GM19455 (cell line): ENCODE data around the gene TECTA.
A peak's percentile ranks its signal among the peaks of the same experiment; 100 is the strongest.

ENCODE experiments used
- ATAC-seq: cut with Tn5 transposase; IDR thresholded peaks from one replicate; pipeline ENCODE4 v1.9.1; 2021; ENCODE audit not compliant: unreplicated experiment

Gene TECTA

GRCh38 chr11:121100943-121101342 lies at the start of gene TECTA:
Gene TECTA (plus strand): TSS chr11:121101243. CDS start chr11:121102666, 1,423 bp downstream.
- ATAC-seq = no peak

GRCh38 chr11:121053244-121053643 lies 47.8 kb upstream of the TECTA start:
- ATAC-seq = no peak

- ATAC-seq = no peak
These were observed 46.8 kb upstream of the TECTA start for GRCh38 chr11:121054266-121054665.

GRCh38 chr11:121055076-121055475 lies 46.0 kb upstream of the TECTA start:
- ATAC-seq = no peak

DNA sequence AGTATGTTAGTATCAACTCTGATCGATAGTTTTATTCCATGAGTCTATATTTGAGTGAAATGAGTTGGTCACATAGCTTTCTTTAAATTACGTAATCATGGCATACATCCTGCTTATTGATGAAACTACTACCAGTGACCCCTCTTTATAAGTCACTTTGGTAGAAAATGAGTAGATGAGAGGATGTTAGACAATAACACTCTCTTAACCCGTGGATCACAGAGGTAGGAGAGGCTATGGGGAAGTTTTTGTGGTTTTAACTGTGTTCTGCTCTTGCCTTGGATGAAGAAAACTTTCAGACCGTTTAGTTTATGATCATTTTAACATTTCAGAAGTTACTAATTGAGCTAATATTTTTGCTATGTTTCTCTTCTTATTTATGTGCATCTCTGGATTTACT lies 43.1 kb upstream of the TECTA start:
- ATAC-seq = no peak

- no peak for ATAC-seq
These were observed 42.1 kb upstream of the TECTA start for GRCh38 chr11:121058941-121059340.

- peak; percentile 100 for ATAC-seq
These were observed 41.4 kb upstream of the TECTA start for GRCh38 chr11:121059605-121060004.

GRCh38 chr11:121063728-121064127 lies 37.3 kb upstream of the TECTA start:
- no peak for ATAC-seq

DNA sequence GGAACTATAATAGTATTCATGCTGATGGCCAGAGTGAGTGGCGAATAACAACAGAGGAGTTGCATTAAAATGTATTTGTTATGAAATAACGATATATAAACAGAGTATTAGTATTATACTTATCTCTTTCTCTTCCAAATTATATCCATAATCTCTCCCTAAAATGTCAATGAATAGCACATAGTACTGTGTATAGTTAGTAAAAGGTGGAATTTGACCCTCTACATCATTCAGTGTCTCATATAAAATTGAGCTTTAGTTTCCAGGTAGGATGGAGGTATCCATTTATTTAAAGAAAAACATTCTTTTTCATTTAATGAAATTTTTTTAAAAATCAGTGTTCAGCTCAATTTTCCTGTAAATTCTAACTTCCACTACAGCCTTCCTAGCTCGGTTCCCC lies 34.4 kb upstream of the TECTA start:
- ATAC-seq = no peak

DNA sequence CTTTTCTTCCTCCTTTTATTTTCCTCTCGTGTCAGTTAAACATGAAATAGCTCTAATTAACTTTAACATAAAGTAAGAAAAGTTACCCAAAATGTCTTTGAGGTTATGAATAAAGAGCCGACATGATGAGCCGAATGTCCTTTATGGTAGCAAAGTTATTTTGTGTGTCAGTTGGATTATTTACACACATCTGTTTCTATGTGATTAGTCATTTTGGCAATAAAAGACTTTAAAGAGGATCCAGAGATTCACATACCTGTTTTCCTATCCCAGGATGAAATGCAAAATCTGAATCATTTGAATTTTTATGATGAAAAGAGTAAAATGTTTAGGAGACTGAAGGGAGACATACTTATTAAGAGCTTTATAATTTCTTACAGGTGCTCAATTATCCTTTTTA lies 34.0 kb upstream of the TECTA start:
- no peak for ATAC-seq

GRCh38 chr11:121067453-121067852 lies 33.6 kb upstream of the TECTA start:
- no peak for ATAC-seq

- no peak for ATAC-seq
These were observed 32.9 kb upstream of the TECTA start for GRCh38 chr11:121067962-121068647.

- ATAC-seq = no peak
These were observed 32.3 kb upstream of the TECTA start for GRCh38 chr11:121068787-121069186.

DNA sequence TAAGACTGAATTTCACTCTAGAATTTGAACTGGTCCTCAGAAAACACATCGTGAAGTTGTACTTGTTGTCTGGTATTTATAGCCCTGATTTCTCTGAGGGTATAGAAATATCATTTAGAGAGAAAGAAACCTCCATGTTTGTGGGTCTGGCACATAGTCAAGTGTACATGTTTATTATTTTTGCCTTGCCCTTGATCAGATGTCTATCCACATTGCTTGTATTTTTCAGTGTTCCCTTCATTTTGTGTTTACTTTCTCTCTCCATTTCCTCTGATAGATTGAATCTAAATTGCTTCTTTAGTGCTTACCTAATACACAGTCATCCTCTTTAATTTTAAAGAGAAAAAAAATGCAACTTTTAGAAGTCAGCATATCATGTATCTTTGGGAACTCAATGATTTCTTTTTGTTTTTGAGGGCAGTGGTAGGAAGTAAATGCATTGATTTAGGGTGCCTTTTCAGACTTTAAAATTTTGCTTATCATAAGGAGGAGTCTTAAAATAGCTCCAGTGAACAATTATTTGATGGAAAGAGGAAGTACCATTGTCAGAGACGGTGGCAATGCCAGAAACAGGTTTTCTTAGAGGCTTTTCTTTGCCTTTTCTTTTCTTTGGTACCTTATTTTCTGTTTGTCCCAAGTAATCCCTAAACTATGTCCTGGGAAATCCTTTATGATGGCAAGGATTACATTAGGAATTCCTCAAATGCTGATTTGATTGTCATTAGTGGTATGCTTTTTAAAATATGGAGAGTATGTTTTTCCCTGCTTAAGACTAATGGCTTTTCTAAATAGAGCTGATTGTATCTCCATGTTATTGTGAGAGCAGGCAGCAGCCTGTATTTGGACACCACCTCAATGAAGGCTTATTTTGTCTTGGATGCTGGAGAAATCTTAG lies 29.8 kb upstream of the TECTA start:
- no peak for ATAC-seq

DNA sequence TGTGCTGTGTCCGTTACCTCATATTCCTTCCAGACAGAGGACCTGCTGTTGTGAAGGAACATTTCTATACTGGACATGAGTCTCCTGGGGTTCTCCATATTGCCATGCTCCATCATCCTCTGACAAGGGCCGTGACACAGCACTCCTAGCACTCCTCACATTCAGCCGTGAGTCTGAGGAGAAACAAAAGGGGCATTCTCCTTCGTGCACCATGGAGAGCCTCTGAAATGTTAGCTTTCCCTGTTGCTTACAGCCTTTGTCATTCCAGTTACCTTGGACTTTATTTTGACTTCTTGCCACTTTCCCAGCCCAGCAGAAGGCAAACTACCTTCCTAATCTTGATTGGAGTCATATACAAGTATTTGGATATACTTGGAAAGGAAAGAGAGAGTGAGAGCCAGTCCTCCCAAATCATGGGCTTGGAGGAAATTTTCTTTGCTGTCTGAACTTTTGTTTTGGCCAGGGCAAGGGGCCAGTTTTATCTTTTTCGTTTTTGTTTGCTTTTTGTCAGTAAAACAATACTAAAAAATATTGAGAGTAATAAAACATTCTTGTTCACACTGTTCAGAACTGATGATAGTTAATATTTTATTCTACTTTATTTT lies 29.1 kb upstream of the TECTA start:
- ATAC-seq = no peak

GRCh38 chr11:121081321-121081720 lies 19.7 kb upstream of the TECTA start:
- ATAC-seq = no peak

DNA sequence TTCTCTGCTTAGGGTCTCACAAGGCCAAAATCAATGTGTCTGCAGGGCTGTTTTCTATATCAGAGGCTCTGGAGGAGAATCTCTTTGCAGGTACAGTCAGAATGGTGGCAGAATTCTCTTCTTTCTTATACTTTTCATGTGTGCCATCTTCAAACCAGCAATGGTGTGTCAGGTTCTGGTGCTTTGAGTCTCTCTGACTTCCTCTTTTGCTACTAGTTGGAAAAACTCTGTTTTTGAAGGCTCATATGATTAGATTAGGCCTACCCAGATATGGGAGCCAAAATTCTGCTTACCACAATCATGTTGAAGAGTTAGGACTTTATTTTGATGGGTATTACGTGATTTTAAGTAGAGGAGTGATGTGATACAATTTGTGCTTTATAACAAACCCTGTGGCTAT lies 18.8 kb upstream of the TECTA start:
- no peak for ATAC-seq

DNA sequence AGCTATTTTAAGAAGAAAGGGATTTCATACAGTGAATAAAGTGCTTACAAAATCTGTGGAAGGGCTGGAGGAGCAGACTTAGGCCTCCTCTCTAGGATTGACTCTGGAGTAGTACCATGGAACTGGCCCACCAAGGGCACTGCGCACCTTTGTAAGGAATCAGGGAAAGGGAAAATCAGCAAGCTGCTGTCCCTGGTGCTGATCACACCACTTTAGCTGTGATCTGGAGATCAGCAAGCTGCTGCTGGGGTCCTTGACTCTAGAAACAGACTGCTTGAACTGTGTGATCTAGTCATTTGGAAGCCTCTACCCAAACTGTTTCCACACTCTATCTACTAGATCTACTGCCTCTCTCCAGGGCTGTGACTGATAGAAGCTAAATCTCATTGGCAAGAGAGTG lies 18.4 kb upstream of the TECTA start:
- ATAC-seq = no peak

DNA sequence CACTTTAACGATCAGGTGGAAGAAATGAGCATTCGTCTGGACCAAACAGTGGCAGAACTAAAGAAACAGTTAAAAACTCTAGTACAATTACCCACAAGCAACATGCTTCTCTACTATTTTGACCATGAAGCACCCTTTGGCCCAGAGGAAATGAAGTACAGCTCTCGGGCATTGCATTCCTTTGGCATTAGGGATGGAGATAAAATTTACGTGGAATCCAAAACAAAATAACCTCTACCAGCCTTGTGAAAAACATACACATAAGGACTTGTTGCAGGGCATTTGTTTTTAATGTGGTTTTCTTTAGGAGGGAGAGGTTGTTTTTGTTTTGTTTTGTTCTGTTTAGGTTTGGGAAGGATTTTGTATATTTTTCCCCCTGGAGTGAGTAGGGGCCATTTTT lies 14.2 kb upstream of the TECTA start:
- ATAC-seq = no peak

DNA sequence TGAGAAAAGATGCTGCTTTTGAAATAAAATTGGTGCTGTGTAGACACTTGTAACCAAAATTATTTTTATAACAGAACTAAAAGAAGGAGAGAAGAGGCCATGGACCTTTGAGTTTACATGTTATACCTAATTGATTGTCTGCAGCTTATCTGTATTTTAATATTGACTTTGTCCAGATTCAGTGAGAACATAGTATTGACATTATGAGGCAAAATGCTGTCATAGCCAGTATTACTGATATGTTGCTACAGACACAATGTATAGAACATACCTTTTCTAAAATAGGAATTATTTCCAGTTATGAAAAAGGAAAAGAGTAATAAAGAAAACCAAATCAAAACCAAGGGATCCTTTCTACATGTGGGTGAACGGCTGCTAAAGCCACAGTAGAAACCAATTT lies 11.5 kb upstream of the TECTA start:
- ATAC-seq = no peak

DNA sequence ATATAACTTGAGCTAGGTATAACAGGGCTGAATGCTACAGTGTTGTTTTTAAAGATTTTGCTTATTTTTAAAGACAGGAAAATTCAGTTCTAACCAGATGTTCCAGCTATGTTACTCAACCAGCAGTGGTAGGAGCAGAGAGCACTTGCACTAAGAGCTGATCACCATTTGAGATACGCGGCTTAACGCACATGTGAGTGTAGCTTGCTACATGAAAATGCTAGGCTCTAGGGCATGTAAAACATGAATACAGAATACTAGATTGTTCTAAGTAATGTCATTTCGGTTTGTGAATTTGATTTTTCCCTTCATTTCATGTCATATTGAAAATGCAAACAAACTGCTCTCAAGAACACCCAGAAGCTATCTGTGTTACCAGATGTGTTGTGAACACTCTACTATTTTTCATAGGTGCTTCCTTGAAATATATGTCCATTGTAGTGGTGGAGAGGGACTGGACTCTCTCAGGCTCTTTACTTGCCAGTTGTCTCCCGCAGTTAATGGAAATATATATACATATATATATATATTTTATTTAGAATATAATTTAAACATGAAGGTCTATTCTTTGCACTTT lies 10.8 kb upstream of the TECTA start:
- no peak for ATAC-seq
